Stomach smooth muscle (tissue), 2 donors: ENCODE data around the gene METTL27.
"Not testable (repeated sequence)": the region's sequence is repeated elsewhere in the genome, so short reads cannot be mapped to it uniquely, and the experiment has no call there.

Source experiments
- H3K27ac ChIP-seq: one replicate; pipeline ENCODE4 v1.7.0; 2013; ENCODE audit warnings: mild to moderate bottlenecking, low read length, inconsistent platforms
- H3K27me3 ChIP-seq, 2 donors: one replicate each; pipeline ENCODE4 v1.7.0; 2013; ENCODE audit warnings: low read length in 2 of 2; ENCODE audit not compliant: insufficient read depth in 2 of 2, control insufficient read depth in 1 of 2
- H3K36me3 ChIP-seq, 2 donors: one replicate each; pipeline ENCODE4 v1.7.0; 2013; ENCODE audit warnings: low read length in 2 of 2; ENCODE audit not compliant: control insufficient read depth in 2 of 2, insufficient read depth in 2 of 2
- H3K4me1 ChIP-seq: one replicate; pipeline ENCODE4 v1.7.0; 2013; ENCODE audit warnings: low read length; ENCODE audit not compliant: control insufficient read depth, insufficient read depth
- H3K4me3 ChIP-seq, 2 donors: one replicate each; pipeline ENCODE4 v1.7.0; 2013; ENCODE audit warnings: low read length in 2 of 2
- H3K9ac ChIP-seq, 2 donors: one replicate each; pipeline ENCODE4 v1.7.0; 2013; ENCODE audit warnings: low read length in 2 of 2, mild to moderate bottlenecking in 1 of 2
- H3K9me3 ChIP-seq, 2 donors: one replicate each; pipeline ENCODE4 v1.7.0; 2013; ENCODE audit warnings: low read length in 2 of 2; ENCODE audit not compliant: control insufficient read depth in 2 of 2
- donor health status: healthy.
- donor health status: Pancreatic carcinoma.

Gene METTL27

DNA sequence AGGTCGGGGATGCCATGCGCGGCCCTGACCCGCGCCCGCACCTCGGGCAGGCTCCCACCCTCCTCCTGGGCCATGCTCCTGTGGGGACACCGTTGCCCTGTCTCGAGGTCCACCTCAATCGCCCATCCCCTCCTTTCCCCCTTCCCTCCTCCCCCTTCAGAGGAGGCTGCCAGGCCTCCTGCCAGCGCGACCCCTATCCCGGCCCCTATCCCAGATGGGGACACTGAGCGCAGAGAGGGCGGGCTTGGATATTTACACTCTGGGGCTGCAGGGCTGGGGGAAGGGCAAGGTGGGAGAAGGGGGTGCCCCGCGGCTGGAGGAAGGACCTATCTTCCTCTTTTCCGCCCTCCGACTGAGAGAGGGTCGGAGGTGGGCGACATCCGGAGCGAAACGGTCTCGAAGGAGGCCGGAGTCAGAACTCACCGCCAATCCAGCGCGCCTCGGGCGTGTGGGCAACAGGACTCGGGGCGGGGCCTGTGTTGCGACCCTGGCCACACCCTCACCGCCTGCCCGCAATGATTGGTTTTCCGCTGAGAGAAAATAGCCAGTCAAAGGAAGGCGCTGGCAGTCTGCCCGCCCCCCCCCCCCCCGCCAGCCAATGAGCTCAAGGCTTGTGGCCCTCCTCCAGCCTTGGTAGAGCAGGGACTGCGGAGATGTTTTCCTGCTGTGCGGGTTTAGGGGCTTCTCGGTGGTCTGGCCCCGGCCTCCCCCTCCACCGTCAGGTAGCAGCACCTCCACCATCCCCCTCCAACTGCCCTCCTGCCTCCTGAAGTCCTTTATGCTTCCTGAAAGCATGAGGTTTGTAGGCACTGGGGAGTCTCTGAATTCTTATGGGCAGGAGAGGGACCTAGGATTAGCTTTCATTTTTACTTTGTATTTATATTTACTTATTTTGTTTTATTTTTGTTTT is at the start of gene METTL27:
Gene METTL27 (minus strand): TSS at position 450 of the 910 bp plus-strand sequence. CDS start 376 bp downstream, at position 74.
- peak within 1 kb of the TSS; percentile 41 for H3K27ac ChIP-seq
- H3K9me3 ChIP-seq, result no peaks in the 10 kb centered on the region
- H3K9ac ChIP-seq, result peak within 1 kb of the TSS; percentile 75 to 78
- H3K36me3 ChIP-seq, result no peaks in the 10 kb centered on the region
- no peaks in the 10 kb centered on the region for H3K27me3 ChIP-seq
- H3K4me3 ChIP-seq, result peak within 1 kb of the TSS; percentile 89 to 92
- H3K4me1 ChIP-seq, result peaks cover 13% of the 10 kb centered on the region

DNA sequence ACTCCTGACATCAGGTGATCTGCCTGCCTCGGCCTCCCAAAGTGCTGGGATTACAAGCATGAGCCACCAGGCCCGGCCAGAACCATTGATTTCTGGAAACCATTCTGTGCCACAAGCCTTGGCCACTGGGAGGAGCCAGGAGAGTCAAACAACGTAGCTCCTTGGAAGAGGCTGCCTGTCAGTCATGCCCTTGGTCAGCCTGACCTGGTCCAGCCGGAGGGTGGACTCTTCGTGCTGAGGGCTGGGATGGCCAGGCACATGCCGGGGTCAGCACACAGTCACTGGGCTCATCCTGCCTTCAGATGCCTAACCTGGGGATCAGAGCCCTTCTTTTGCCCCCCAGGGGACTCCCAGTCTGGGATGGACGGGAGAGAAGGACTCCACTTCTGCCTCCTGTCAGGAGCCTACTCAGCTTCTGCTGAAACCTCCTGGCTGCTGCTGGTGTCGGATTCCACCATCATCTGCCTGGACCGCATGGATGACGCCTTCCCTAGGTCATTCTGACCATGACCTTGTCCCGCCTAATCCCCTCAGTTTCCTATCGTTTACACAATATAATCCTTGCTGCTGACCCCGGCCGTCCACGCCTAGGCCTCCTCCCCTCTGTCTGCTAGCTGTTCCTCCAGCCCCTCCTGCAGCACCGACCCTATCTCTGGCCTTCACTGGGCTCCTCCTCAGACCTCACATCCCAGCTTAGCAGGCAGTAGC is 49.0 kb upstream of the METTL27 start:
- Histone ChIP-seq H3K4me1 (peaks cover 39% of the 10 kb centered on the region), H3K9ac (no peak overlapping the region), H3K27me3 (no peaks in the 10 kb centered on the region), H3K9me3 (no peaks in the 10 kb centered on the region), H3K27ac (no peak overlapping the region), H3K36me3 (no peaks in the 10 kb centered on the region), H3K4me3 (no peak overlapping the region)

GRCh38 chr7:73890555-73891147 is 48.3 kb upstream of the METTL27 start:
- Histone ChIP-seq H3K9ac (no peak overlapping the region), H3K9me3 (no peaks in the 10 kb centered on the region), H3K4me3 (no peak overlapping the region), H3K27me3 (no peaks in the 10 kb centered on the region), H3K4me1 (peaks cover 44% of the 10 kb centered on the region), H3K36me3 (no peaks in the 10 kb centered on the region), H3K27ac (no peak overlapping the region)

DNA sequence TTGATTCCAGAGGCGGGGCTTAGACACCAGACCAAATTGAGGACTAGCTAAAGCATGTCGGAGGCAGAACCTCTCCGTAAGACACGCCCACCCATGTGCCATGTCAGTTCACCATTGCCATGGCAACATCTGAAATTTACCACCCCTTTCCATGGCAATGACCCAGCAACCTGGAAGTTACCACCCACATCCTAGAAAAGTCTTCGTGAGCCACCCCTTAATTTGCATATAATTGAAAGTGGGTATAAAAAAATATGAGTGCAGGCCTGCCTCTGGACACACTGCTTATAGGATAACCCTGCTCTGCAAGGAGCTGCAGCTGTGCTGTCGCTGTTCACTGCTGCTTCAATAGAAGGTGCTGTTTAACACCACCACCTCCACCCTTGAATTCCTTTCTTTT is 46.6 kb upstream of the METTL27 start:
- Histone ChIP-seq H3K4me3 (no peak overlapping the region), H3K27me3 (no peaks in the 10 kb centered on the region), H3K9me3 (no peaks in the 10 kb centered on the region), H3K4me1 (peaks cover 33% of the 10 kb centered on the region), H3K36me3 (no peaks in the 10 kb centered on the region), H3K9ac (no peak overlapping the region), H3K27ac (no peak overlapping the region)

GRCh38 chr7:73887762-73888161 is 45.4 kb upstream of the METTL27 start:
- Histone ChIP-seq H3K36me3 (no peaks in the 10 kb centered on the region), H3K27me3 (no peaks in the 10 kb centered on the region), H3K4me3 (no peak overlapping the region), H3K9ac (no peak overlapping the region), H3K9me3 (no peaks in the 10 kb centered on the region), H3K27ac (no peak overlapping the region), H3K4me1 (peaks cover 21% of the 10 kb centered on the region)

- peak overlapping the region; percentile 79 for H3K27ac ChIP-seq
- H3K9ac ChIP-seq, result peak overlapping the region; percentile 48 to 64
Measured at GRCh38 chr7:73885975-73886798, 43.9 kb upstream of the METTL27 start.

DNA sequence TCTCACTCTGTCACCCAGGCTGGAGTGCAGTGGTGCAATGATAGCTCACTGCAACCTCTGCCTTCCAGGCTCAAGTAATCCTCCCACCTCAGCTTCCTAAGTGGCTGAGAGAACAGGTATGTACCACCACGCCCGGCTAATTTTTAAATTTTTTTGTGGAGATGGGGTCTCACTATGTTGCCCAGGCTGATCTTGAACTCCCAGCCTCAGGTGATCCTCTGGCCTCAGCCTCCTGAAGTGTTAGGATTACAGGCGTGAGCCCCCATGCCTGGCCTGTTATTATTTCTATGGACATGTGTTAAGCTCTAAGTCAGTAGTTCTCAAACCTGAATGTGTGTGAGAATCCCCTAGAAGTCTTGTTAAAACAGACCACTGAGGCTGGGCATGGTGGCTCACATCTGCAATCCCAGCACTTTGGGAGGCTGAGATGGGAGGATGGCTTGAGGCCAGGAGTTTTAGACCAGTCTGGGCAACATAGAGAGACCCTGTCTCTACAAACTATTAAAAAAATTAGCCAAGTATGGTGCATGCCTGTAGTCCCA is 43.2 kb upstream of the METTL27 start:
- no peak overlapping the region for H3K9ac ChIP-seq
- H3K27ac ChIP-seq, result peak overlapping the region; percentile 79
- H3K4me1 ChIP-seq, result peaks cover 27% of the 10 kb centered on the region
- H3K4me3 ChIP-seq, result no peak overlapping the region
- H3K9me3 ChIP-seq, result no peaks in the 10 kb centered on the region
- no peaks in the 10 kb centered on the region for H3K36me3 ChIP-seq
- H3K27me3 ChIP-seq, result no peaks in the 10 kb centered on the region

More at GRCh38 chr7:73885975-73886798, 43.9 kb upstream of the METTL27 start:
- Histone ChIP-seq H3K4me3 (peak overlapping the region; percentile 40 to 44), H3K4me1 (peaks cover 24% of the 10 kb centered on the region), H3K9me3 (no peaks in the 10 kb centered on the region), H3K27me3 (no peaks in the 10 kb centered on the region), H3K36me3 (no peaks in the 10 kb centered on the region)

- not testable (repeated sequence) for H3K9ac ChIP-seq, H3K4me3 ChIP-seq, H3K36me3 ChIP-seq, H3K27me3 ChIP-seq, H3K9me3 ChIP-seq, H3K27ac ChIP-seq
- H3K4me1 ChIP-seq, result peaks cover 28% of the 10 kb centered on the region
Measured at GRCh38 chr7:73884867-73885422, 42.6 kb upstream of the METTL27 start.

GRCh38 chr7:73882047-73882402 is 39.7 kb upstream of the METTL27 start:
- H3K27me3 ChIP-seq, result no peaks in the 10 kb centered on the region
- H3K4me1 ChIP-seq, result peaks cover 27% of the 10 kb centered on the region

More at GRCh38 chr7:73882047-73882402, 39.7 kb upstream of the METTL27 start:
- Histone ChIP-seq H3K9me3 (no peaks in the 10 kb centered on the region), H3K36me3 (no peaks in the 10 kb centered on the region), H3K27ac (no peak overlapping the region), H3K9ac (no peak overlapping the region), H3K4me3 (no peak overlapping the region)
